Stimulated activated CD8-positive, alpha-beta memory T cell treated with anti-CD3 and anti-CD28 coated beads, Interleukin-4, amount 100 ng/mL, for 1 hour (primary cell): ENCODE results near the gene ADAMTSL3.
"Not testable (repeated sequence)": the region's sequence is repeated elsewhere in the genome, so short reads cannot be mapped to it uniquely, and the experiment has no call there.

Experiments used
- DNase-seq, 2 donors: peaks; one replicate each; pipeline ENCODE4 v3.0.0-alpha.2; 2020; ENCODE audit warnings: low read depth in 2 of 2, low spot score in 1 of 2

The ADAMTSL3 gene

DNA sequence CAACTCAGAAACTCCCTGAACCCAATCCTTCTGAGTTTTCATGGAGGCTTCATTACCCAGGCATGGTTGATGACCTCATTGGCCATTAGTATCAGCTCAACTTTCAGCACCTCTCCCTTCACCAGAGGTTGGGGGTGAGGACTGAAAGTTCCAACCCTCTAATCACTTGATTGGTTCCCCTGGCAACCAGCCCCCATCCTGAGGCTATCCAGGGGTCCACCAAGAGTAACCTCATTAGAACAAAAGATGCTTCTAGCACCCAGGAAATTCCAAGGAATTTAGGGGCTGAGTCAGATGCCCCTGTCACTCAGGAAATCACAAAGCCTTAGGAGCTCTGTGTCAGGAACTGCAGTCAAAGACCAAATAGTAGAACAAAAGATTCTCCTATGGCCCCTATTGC lies 43.8 kb downstream of the ADAMTSL3 start:
- DNase-seq: no peak

DNA sequence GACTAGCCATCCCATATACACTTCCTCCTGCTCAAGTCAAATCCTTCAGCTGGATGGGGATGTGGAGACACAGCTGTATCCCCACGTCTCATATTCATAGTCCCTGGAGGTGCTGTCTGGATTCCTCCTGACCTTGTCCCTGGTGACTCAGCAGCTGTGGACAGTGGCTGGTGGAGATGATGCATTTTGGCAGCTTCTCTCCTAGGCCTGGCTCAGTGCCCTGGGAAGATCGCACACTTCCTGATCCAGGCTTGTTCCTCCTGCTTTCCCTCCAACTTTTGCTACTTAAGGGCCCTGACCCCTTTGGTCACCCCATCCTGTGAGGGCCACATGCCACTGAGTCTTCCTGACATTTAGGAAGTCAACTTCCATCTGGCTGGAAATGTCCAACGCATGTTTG lies 44.4 kb downstream of the ADAMTSL3 start:
- DNase-seq: no peak

DNA sequence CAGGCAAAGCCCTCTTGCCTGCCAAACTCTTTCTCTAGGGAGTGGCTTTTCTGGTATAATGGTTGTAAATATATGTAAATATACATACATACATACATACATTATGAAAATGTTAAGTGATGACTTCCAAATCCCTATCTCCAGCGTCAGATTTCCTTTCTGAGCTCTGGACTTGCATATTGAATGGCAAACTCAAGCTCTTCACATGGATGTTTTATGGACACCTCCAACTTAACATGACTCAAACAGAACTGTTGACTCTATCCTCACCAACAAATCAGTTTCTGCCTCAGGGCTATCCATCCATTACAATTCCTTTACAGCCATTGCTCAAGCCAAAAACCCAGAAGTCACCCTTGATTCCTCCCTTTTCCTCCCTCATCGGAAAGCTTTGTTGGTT lies 45.1 kb downstream of the ADAMTSL3 start:
- DNase-seq: no peak

DNA sequence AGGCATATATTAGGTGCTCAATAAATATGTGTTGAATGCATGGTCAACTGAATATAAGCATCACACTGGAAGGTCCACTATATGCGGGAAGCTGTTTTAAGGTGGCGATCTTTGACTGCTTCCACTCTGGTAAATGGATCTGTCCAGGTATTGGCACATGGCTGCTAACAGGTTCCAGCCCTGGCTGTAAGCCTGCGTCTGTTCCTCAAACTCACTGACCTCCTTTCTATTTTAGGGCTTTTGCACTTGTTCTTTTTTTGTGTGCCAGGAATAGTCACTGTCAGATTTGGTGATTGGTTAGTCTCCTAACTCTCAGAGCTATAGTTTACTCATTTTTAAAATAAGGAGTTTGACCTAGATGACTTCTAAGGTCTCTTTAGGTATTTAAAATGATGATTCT lies 46.2 kb downstream of the ADAMTSL3 start:
- no peak for DNase-seq

DNA sequence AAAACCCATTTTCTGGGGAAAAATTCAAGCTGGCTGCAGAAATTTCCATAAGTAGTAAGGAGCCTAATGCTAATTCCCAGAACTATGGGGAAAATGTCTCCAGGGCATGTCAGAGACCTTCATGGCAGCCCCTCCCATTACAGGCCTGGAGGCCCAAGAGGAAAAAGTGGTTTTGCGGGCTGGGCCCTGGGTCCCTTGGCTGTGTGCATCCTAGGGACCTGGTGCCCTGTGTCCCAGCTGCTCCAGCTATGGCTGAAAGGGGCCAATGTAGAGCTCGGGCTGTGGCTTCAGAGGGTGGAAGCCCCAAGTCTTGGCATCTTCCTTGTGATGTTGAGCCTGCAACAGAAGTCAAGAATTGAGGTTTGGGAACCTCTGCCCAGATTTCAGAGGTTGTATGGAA lies 48.4 kb downstream of the ADAMTSL3 start:
- DNase-seq: not testable (repeated sequence)

DNA sequence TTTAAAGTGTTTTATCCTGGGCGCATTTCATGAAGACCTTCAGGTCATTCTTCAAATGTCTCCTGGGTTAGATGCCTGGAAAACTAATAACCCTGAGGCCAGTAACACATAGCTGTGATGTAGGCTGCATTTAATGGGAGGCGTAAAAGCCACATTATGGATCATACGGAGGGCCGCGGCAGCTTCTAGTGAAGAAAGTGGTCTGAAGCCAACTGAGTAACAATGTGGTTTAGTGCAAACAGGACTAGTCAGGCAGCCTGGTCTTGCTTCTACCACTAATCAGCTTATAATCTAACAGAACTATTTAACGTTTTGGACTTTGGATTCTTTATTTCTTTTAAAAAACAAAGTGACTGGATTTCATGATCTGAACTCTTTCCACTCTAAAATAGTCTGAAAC lies 54.4 kb downstream of the ADAMTSL3 start:
- DNase-seq: no peak

DNA sequence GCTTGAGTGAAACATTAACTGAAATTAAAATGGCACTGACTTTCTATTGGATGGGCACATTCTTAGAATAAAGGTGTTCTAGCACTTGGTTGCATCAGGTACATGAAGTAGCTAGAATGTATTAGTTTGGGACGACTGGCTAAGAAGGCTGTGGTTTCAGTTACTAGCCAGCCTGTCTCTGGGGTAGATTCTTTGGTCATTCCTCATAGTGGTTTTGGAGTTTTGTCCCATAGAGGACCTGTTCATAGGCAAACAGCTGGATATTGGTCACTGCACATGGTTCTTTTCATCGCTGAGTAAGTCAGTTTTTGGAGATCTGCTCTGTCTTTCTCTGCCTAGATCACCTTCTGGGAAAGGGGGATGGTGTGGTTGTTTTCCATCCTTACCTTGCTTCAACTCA lies 55.3 kb downstream of the ADAMTSL3 start:
- DNase-seq: no peak

DNA sequence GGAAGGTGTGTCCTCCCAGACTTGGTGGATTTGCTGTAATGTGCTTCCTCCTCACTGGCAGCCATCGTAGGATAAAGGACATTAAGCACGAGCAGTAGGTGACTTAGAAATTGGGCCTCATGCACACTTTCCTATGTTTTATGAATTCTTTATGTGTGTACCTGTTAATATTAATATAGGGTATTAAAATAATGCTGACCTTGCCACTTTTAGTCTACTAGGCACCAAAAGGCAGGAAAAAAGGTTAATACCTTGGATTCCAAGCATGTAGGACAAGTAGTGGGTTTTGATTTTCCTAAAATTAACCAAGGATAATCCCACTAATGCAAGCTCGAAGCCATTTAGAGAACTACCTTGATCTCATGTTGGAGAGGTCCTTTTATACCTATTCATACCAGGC lies 55.9 kb downstream of the ADAMTSL3 start:
- no peak for DNase-seq

DNA sequence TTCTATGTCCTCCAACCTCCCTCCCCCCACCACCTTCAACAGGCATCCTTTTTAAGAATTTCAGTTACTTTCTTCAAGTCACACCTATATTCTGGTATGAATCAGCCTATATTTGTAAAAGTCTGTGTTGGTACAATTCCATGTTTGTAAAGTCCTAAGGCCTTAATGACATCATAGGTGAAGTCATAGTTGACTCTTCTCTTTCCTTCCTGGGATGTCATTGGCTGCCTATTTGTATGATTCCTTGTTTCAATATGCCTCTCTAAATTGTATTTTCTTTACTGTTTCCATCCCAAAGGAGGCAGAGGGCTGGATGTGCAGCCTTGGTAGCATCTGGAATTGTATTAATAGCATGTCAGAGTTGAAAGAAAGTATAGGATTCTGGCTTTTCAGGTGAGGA lies 56.5 kb downstream of the ADAMTSL3 start:
- DNase-seq: no peak

DNA sequence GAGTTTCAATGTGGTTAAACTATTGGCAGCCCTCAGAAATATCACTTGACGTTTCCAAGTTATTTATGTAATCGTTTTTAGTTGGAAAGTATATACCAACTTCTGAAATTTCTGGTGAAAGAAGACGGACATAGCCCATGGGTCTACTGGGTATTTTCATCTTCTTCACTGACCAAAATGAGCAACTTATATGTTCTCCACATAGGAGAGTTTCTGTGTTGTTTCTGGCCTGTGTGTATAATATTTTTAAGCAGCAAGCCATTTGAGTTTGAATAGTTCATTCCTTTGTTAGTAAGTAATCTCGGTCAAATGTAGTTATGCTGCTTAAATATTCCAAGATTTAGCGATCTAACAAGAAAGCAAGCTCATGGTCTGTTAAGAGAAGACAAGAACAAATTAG lies 57.3 kb downstream of the ADAMTSL3 start:
- no peak for DNase-seq

DNA sequence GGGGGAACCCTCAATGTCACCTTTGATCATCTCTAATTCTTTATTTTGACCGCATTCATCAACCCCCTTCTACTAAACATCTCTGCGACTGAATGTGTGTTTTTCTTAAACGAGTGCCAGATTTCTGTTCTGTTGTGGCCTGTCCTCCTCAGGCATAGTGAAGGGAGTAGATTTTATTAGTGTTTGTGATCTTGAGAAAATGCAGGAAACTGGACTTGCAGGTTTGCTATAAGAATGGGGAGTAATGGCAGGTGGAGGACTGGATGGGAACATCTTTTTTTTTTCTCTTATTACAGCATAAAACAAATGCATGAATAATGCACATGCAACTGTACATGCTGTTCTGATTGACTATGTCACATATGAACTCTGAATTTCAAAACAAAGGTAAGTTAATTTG lies 59.3 kb downstream of the ADAMTSL3 start:
- no peak for DNase-seq

DNA sequence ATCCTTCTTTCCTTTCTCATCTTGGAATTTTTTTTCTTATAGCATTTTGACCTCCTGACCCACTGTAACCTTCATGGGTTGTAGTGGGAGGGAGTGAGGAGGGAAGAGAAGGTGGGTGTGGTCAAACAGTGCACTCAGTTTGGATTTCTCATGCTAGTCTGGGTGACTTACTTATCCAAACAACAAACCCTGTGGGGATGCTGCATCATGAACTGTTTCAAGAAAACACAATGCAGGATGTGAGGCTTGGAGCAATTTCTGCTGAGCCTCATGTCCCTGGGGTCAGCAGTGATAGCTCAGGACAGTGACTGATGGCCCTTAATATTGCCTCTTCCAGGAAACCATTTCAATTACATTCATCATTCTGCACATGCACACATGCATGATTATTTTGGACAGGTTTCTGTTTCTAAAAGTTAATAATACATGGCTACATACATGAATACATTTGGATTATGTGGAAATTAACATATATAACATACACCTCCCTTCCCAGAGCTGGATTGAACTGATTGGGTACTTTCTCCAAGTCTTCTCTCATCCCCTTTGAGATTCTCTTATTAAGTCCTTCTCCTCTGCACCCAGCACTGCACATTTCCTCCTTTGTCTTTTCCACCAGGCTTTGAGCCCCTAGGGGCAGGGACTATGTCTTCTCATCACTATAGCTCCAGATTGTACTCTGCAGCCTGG lies 61.2 kb downstream of the ADAMTSL3 start:
- no peak for DNase-seq

DNA sequence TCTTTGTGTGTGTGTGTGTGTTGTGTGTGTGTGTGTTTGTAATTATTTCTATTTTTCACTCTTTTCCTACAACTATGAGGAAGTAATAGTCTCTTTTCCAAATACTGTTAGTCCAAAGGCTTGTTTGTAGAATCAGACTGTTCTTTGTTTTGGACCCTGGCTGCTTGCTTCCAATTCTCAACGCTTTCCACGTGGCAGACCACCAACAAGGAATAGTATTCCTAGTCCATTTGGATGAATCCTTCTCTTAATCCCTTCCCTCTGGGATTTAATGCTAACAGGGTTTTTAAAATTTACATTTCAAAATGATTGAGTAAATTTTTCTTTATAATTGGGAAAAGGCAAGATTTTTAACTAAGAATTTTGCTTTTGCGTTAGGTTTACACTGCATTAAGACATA lies 62.7 kb downstream of the ADAMTSL3 start:
- DNase-seq: no peak

DNA sequence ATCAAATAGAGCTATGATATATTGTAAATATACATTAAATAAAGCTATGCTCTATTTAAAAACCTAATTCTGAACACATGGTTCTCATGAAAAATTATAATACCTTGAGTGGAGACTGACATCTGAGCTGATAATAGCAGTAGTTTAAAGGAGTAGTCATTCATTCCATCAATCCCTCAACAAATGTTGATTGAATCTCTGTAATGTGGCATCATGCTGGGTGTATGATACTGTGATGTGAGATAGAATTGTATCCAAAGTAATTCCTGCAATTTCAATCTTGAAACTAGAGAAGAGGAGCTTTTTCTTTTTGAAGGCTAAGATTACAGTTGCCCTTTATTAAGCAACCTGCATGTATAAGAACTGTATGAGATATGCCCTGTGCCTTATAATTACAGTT lies 63.1 kb downstream of the ADAMTSL3 start:
- no peak for DNase-seq

DNA sequence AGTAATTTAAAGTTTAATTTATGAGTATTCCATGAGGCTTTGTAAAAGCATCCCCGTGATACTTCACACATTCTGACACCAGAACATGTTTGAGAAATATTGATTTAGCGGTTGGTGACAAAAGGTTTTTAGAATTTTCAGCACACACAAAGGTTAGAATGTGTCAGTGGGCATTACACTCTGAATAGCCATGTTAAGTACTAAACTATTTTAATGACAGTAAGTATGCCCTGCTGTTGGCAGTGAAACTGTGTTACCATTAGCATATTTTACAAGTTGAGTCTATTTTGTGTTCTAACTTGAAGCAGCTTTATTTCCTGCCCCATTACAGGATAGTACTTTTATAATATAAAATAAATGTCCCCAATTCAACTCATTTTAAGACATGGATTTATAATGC lies 66.5 kb downstream of the ADAMTSL3 start:
- no peak for DNase-seq

DNA sequence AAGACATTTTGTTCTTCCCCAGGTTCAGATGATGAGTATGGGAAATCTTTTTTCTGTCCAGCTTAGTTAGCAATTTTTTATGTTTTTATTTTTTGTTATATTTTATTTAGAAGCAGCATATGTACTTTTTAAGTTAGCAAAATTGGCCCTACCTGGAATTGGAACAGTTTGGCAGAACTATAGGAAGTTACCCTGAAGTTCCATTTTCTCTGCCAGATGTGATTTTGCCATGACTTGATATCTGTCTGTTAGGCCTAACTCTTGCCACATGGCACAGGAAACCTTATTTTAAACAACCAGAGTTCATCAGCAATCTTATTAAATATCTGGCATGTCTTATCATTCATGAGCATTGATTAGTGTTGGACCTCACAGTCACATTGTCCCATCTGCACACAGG lies 67.1 kb downstream of the ADAMTSL3 start:
- DNase-seq: no peak

DNA sequence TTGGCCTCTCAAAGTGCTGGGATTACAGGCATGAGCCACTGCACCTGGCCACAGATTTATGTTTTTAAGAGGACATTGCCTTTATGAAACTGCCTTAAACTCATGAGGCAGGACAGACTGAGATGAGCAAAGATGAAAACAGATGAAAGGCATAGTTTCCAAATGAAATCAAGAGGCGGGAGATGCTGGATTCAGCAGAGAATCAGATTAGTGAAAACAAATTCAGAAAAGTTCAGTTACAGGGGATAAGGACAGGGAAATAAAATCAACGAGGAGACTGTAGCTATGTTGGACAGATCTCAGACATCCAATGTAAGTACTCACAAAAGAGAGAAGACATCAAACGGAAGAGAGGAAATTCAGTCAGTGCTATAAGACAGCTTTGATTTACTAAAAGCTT lies 68.1 kb downstream of the ADAMTSL3 start:
- DNase-seq: no peak

DNA sequence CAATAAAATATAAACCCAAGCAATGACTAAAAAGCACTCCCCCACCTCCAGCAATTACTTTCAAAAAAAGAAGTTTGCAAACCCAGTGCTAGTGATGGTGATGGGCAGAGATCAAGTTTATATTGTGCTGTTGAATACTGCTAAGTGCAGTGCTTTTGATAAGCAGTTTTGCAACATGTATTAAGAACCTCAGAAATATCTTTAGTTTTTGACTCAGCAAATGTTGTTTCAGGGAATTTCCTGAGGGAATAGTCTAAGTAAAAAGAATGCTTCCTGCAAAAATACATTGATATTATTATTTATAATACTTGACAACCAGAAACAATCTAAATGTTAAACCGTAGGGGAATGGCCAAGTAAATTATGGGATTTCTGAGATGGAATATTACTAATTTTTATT lies 69.3 kb downstream of the ADAMTSL3 start:
- DNase-seq: no peak

DNA sequence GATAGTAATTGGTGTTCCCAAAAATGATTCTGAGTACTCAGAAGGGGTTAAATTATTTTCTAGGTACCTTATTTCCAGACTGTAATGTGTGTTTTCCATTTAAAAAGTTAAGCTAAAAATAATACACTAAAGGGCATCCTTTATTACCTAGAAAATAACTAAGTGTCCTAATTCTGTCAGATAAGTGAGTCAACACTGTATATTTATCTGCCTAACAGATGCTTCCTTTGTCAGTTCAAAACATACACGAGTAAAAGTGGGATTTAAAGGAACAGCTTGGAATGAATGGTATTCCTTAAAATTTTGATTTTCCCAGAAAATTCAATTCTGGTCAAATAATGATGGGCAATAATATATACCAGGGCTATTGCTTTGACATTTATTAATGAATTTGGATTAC lies 78.3 kb downstream of the ADAMTSL3 start:
- DNase-seq: no peak

DNA sequence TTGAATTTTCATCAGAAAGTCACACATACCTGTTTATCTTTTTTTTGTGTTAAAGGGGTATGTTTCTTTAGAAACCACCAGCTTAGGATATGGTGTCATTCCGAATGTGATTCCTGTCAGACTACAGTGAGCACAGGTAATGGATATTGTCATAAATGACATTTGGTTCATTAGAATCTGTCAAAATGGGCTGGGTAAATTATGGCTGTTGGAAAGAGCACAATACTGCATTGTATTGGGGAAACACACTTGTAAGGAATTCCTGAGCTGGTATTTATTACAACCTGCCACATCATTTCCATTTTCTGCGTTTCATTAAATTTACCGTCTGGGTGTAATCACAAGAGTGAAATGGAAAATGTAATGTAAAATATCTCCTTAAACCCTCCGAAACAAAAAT lies 78.8 kb downstream of the ADAMTSL3 start:
- DNase-seq: no peak

DNA sequence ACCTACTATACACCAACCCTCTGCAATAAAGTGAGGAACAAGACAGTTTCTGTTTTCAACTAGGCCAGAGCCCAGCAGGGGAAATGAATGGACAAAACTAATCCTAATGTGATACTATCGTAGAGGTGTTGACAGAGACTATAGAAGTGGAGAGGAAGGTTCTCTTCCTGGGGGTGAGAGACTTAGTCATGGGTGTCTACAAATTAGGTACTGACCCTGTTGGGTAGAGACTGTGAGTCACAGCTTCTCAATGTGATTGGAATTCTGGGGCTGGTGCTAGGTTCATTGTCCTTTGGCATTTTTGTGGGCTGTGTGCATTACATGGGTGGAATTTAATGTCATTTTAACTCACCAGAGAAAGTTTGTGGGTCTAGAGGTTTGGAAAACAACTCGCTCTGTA lies 79.3 kb downstream of the ADAMTSL3 start:
- no peak for DNase-seq

DNA sequence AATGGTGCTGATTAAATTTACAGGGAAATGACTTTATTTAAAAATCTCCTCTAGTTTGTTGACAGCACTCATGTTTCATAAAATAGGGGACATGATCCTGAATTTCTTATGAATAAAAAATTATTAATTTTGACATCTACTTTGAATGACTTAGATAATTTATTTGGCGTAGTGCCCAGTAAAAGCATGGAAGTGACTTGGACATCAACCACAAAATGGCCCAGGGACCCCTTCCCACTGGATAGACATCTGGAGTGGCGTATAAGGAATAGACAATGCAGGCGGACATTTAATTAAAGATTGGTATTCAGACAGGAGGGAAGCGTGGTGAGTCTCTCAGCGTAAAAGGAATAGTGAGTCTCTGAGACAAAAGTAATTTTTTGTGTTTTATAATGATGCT lies 79.8 kb downstream of the ADAMTSL3 start:
- no peak for DNase-seq

DNA sequence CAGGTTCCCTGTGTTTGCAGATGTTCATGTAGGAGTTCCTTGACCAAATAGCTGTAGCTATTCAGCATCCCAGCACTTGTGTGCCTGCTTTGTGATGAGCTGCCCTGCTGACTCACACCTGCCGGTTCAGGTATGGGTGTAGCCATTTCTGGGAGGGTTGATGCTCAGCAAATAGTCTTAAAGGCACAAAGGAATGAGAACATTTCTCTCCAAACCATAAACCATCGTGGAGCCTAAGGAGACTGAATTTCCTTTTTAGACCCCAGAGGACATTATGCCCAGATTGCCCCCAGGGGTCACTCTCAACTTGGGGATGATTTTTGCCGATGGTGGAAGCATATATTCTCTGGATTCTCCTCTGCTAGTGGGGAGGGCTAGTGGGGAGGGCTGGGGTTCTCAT lies 80.6 kb downstream of the ADAMTSL3 start:
- no peak for DNase-seq

DNA sequence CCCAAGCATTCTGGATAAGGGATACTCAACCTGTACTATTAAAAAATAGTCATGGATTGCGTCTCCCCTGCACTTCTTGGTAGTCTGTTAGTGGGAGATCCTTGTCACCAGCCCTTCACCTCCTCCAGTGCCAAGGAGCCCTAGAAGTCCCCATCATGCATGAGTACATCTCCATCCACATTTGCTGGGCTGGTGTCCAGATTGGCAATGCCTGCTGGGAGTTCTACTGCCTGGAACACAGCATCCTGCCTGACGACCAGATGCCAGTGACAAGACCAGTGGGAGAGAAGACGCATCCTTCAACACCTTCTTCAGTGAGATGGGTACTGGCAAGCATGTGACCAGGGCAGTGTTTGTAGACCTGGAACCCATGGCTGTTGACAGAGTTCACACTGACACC lies 85.7 kb downstream of the ADAMTSL3 start:
- DNase-seq: no peak
